ENCODE results near the gene HMGCLL1. TPM values are rescaled to one million over a fixed set of nuclear protein-coding genes. Genes with fewer than 3 reads are reported as not detected.

The HMGCLL1 gene
- total RNA-seq, 2 donors from 2014 or later, result not detected

DNA sequence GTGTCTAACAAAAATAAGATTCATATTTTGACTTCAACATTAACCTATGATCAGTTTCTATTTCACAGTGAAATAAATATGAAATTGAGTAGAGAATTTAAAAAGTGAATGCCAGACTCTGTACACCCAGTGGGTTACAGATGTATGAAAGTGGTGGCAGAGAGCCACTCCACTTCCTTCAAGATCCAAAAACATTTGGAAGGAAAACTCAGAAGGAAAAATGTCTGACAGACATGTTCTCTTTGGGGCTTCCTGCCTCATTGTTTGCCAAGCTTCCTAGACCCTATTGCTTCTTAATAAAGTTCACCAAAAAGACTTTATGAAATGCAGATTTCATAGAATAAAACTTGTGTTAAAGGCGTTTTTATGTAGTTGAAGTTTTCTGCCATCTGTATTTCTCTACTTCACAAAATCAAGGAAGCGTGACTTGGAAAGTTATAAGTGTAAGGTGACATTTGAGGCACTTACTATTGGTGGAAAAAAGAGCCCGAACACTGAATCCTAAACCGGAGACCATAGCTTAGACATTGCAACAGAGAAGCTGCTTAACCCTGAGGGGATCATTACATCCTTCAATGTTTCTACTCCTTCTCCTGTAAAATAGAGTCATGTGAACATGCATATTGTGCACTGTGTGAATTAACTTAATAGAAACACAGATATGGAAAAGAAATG is 12.8 kb downstream of the HMGCLL1 start:
- ATAC-seq (replicated peaks in 1 of 2), result no peak
- peaks cover 3 to 10% of the 10 kb centered on the region in 2 donors for H3K9me3 Mint-ChIP-seq
- peaks cover 0 to 1% of the 10 kb centered on the region in 2 donors for H3K36me3 Mint-ChIP-seq (ENCODE audit: insufficient read depth in 2 of 2)
- H3K27ac Mint-ChIP-seq, result no peak overlapping the region
- no peaks in the 10 kb centered on the region for H3K27me3 Mint-ChIP-seq (ENCODE audit: low read depth)
- no peak for DNase-seq
- no peak overlapping the region for H3K4me3 Mint-ChIP-seq
- no peaks in the 10 kb centered on the region for H3K4me1 Mint-ChIP-seq (ENCODE audit: low read depth)

GRCh38 chr6:55562318-55562717 is 16.7 kb downstream of the HMGCLL1 start:
- Mint-ChIP-seq H3K27ac (no peak overlapping the region), H3K36me3 (ENCODE audit: insufficient read depth in 2 of 2) (no peaks in the 10 kb centered on the region), H3K4me1 (ENCODE audit: low read depth) (no peaks in the 10 kb centered on the region), H3K4me3 (no peak overlapping the region), H3K27me3 (ENCODE audit: low read depth) (no peaks in the 10 kb centered on the region), H3K9me3 (peaks cover 4% of the 10 kb centered on the region in 2 donors)
- DNase-seq, result no peak
- ATAC-seq (replicated peaks in 1 of 2), result no peak

- Mint-ChIP-seq H3K9me3 (peaks cover 4% of the 10 kb centered on the region in 2 donors), H3K4me3 (no peak overlapping the region), H3K27me3 (ENCODE audit: low read depth) (no peaks in the 10 kb centered on the region), H3K36me3 (ENCODE audit: insufficient read depth in 2 of 2) (no peaks in the 10 kb centered on the region), H3K27ac (no peak overlapping the region), H3K4me1 (ENCODE audit: low read depth) (no peaks in the 10 kb centered on the region)
- ATAC-seq (replicated peaks in 1 of 2) (no peak), DNase-seq (no peak)
These were observed 18.6 kb downstream of the HMGCLL1 start for GRCh38 chr6:55560290-55560885.

DNA sequence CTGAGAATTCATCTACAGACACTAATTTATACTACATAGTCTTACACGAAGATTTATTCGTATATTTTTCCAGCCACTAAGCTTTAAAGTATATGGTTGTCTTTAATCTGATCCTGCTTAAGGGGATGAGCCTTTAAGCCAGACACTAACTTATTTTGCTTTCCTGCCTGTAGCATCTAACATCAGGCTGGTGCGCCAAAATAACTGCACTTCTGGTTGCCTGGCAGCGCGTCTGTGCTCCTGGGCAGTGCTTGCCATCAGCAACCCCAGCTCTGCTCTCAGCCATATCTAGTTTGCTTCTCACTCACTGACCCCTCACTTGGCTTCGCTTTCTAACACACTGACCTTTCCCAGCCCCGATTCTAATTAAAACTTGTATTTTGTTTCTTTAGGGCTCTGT is 21.8 kb downstream of the HMGCLL1 start:
- Mint-ChIP-seq H3K27ac (no peak overlapping the region), H3K4me3 (no peak overlapping the region), H3K27me3 (ENCODE audit: low read depth) (no peaks in the 10 kb centered on the region), H3K4me1 (ENCODE audit: low read depth) (no peaks in the 10 kb centered on the region), H3K36me3 (ENCODE audit: insufficient read depth in 2 of 2) (no peaks in the 10 kb centered on the region), H3K9me3 (peaks cover 4% of the 10 kb centered on the region in 2 donors)
- no peak for ATAC-seq (replicated peaks in 1 of 2)
- DNase-seq, result no peak

- ATAC-seq (replicated peaks in 1 of 2) (no peak), DNase-seq (no peak)
- no peaks in the 10 kb centered on the region for H3K27me3 Mint-ChIP-seq (ENCODE audit: low read depth)
- no peak overlapping the region for H3K27ac Mint-ChIP-seq
- no peaks in the 10 kb centered on the region for H3K4me1 Mint-ChIP-seq (ENCODE audit: low read depth)
- no peak overlapping the region for H3K4me3 Mint-ChIP-seq
- no peaks in the 10 kb centered on the region for H3K36me3 Mint-ChIP-seq (ENCODE audit: insufficient read depth in 2 of 2)
- H3K9me3 Mint-ChIP-seq, result peaks cover 0 to 4% of the 10 kb centered on the region in 2 donors
These were observed 33.2 kb downstream of the HMGCLL1 start for GRCh38 chr6:55545791-55546190.

DNA sequence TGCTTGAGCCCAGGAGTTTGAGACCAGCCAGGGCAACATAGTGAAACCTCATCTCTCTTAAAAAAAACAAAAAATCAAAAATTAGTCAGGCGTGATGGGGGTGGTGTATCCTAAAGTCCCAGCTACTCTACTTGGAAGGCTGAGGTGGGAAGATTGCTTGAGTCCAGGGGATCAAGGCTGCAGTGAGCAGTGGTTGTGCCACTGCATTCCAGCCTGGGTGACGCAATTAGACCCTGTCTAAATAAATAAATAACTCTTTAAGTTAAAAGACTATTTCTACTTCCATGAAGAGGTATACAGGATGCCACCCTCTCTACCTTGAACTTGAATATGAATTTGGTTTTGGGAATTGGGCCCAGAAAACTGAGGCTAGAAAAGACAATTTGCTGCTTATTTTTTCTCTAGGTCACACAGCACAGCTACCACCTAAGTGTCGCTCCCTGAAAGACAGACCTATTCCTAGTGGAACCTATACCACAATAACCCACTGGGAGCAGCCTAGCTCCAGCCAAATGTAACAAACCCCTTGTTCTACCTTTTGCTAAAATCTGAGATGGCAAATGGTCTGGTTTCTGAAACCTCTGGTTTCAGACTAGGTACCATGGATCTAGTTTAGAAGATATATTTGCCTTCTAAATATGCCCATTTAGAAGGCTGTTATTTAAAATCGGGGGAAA is 35.2 kb downstream of the HMGCLL1 start:
- ATAC-seq (replicated peaks in 1 of 2), result no peak
- H3K4me3 Mint-ChIP-seq, result no peak overlapping the region
- H3K27ac Mint-ChIP-seq, result no peak overlapping the region
- peaks cover 4 to 7% of the 10 kb centered on the region in 2 donors for H3K9me3 Mint-ChIP-seq
- no peaks in the 10 kb centered on the region for H3K27me3 Mint-ChIP-seq (ENCODE audit: low read depth)
- no peaks in the 10 kb centered on the region for H3K4me1 Mint-ChIP-seq (ENCODE audit: low read depth)
- DNase-seq, result no peak
- no peaks in the 10 kb centered on the region for H3K36me3 Mint-ChIP-seq (ENCODE audit: insufficient read depth in 2 of 2)

GRCh38 chr6:55541024-55541423 is 38.0 kb downstream of the HMGCLL1 start:
- H3K36me3 Mint-ChIP-seq (ENCODE audit: insufficient read depth in 2 of 2), result no peaks in the 10 kb centered on the region
- H3K4me1 Mint-ChIP-seq (ENCODE audit: low read depth), result no peaks in the 10 kb centered on the region
- H3K27me3 Mint-ChIP-seq (ENCODE audit: low read depth), result no peaks in the 10 kb centered on the region
- H3K27ac Mint-ChIP-seq, result no peak overlapping the region
- no peak for ATAC-seq (replicated peaks in 1 of 2)
- no peak for DNase-seq
- H3K9me3 Mint-ChIP-seq, result peaks cover 4 to 7% of the 10 kb centered on the region in 2 donors
- no peak overlapping the region for H3K4me3 Mint-ChIP-seq

GRCh38 chr6:55536391-55536956 is 42.5 kb downstream of the HMGCLL1 start:
- Mint-ChIP-seq H3K9me3 (peaks cover 3 to 4% of the 10 kb centered on the region in 2 donors), H3K4me1 (ENCODE audit: low read depth) (no peaks in the 10 kb centered on the region), H3K36me3 (ENCODE audit: insufficient read depth in 2 of 2) (no peaks in the 10 kb centered on the region), H3K4me3 (no peak overlapping the region), H3K27ac (no peak overlapping the region), H3K27me3 (ENCODE audit: low read depth) (no peaks in the 10 kb centered on the region)
- no peak for ATAC-seq (replicated peaks in 1 of 2)
- no peak for DNase-seq

DNA sequence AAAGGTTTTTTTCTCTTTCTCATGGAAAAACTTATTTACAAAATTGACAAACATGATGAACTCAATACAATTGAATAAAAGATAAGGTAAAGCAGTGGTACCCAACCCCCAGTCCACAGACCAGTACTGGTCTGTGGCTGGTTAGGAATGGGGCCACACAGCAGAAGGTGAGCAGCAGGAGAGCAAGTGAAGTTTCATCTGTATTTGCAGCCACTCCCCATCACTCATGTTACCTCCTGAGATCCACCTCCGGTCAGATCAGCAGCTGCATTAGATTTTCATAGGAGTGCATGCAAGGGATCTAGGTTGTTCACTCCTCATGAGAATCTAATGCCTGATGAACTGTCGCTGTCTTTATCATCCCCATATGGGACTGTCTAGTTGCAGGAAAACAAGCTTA is 47.5 kb downstream of the HMGCLL1 start:
- Mint-ChIP-seq H3K4me1 (ENCODE audit: low read depth) (no peaks in the 10 kb centered on the region), H3K9me3 (no peaks in the 10 kb centered on the region), H3K27me3 (ENCODE audit: low read depth) (no peaks in the 10 kb centered on the region), H3K27ac (no peak overlapping the region), H3K36me3 (ENCODE audit: insufficient read depth in 2 of 2) (no peaks in the 10 kb centered on the region), H3K4me3 (no peak overlapping the region)
- ATAC-seq (replicated peaks in 1 of 2) (no peak), DNase-seq (no peak)

DNA sequence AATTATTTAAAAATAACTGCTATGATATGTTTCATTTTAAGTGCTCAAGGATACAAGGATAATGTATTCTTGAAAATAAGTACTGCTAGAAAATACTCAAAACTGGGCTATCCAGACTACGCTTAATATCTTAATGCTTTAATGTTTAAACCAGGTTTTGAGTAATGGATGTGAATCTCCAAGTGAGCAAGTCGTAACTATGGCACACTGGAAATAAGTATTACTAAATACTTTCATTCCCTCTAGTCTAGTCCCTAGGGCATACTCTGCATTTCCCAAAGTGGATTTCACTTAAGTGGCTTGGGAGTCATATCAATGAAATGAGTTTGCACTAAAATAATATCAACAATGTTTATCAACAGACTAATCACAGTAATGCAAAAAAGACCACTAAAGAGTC is 48.1 kb downstream of the HMGCLL1 start:
- DNase-seq (no peak), ATAC-seq (replicated peaks in 1 of 2) (no peak)
- no peaks in the 10 kb centered on the region for H3K4me1 Mint-ChIP-seq (ENCODE audit: low read depth)
- no peak overlapping the region for H3K27ac Mint-ChIP-seq
- no peaks in the 10 kb centered on the region for H3K9me3 Mint-ChIP-seq
- no peaks in the 10 kb centered on the region for H3K36me3 Mint-ChIP-seq (ENCODE audit: insufficient read depth in 2 of 2)
- no peak overlapping the region for H3K4me3 Mint-ChIP-seq
- no peaks in the 10 kb centered on the region for H3K27me3 Mint-ChIP-seq (ENCODE audit: low read depth)

- DNase-seq (no peak), ATAC-seq (replicated peaks in 1 of 2) (no peak)
- Mint-ChIP-seq H3K9me3 (peaks cover 0 to 2% of the 10 kb centered on the region in 2 donors), H3K4me1 (ENCODE audit: low read depth) (no peaks in the 10 kb centered on the region), H3K4me3 (no peak overlapping the region), H3K27me3 (ENCODE audit: low read depth) (no peaks in the 10 kb centered on the region), H3K27ac (no peak overlapping the region), H3K36me3 (ENCODE audit: insufficient read depth in 2 of 2) (no peaks in the 10 kb centered on the region)
These were observed 50.4 kb downstream of the HMGCLL1 start for GRCh38 chr6:55528624-55529023.

DNA sequence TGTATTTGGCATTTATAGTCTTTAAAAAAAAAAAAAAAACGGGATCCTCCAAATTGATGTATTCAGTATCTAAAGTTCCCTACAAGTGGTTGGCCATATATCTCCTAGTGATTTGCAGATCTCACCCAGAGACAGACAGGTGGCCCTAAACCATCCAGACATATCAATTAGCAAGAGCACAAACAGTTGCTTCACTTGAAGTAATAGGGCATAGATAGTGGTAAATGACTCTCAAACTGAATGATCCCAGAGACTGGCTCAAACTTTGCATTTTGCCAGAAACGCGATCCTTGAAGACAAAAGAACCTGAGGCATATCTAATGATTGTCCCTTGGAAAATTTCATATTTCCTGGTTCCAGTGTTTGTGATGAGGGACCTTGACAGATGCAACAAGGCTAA is 54.6 kb downstream of the HMGCLL1 start:
- Mint-ChIP-seq H3K4me1 (ENCODE audit: low read depth) (no peaks in the 10 kb centered on the region), H3K27me3 (ENCODE audit: low read depth) (no peaks in the 10 kb centered on the region), H3K9me3 (peaks cover 0 to 8% of the 10 kb centered on the region in 2 donors), H3K4me3 (no peak overlapping the region), H3K27ac (no peak overlapping the region), H3K36me3 (ENCODE audit: insufficient read depth in 2 of 2) (no peaks in the 10 kb centered on the region)
- DNase-seq (no peak), ATAC-seq (replicated peaks in 1 of 2) (no peak)

DNA sequence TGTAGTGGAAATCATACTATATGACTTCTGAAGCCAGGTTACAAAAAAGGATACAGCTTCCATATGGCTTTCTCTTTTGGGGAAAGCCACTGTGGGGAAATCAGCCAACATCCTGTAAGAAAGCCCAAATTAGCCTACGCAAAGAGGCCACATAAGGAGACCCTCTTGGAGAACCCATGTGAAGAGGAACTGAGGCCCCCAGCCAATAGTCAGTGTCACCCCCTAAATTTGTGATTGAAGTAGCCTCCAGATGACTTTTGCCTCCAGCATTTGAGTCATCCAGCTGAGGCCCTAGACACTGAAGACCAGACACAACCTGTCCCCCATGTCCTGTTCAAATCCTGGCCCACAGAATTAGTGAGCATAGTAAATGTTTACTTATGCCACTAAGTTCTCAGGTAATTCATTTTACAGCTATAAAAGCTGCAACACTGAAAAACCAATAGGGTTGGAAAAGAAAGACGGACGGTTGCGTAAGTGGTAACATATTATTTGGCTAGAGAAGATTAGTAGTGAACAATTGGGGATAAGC is 60.4 kb downstream of the HMGCLL1 start:
- no peak overlapping the region for H3K4me3 Mint-ChIP-seq
- no peaks in the 10 kb centered on the region for H3K36me3 Mint-ChIP-seq (ENCODE audit: insufficient read depth in 2 of 2)
- ATAC-seq (replicated peaks in 1 of 2) (no peak), DNase-seq (no peak)
- no peaks in the 10 kb centered on the region for H3K4me1 Mint-ChIP-seq (ENCODE audit: low read depth)
- H3K9me3 Mint-ChIP-seq, result peaks cover 0 to 10% of the 10 kb centered on the region in 2 donors
- no peaks in the 10 kb centered on the region for H3K27me3 Mint-ChIP-seq (ENCODE audit: low read depth)
- H3K27ac Mint-ChIP-seq, result no peak overlapping the region

All from activated T-cell treated with anti-CD3 and anti-CD28 coated beads, Interleukin-2, amount 50 U/mL, for 72 hours (primary cell).